ENCODE measurements around the gene EFEMP2.

The EFEMP2 gene

GRCh38 chr11:65844231-65844872, 28.2 kb downstream of the EFEMP2 start:
- H3K9ac ChIP-seq (ENCODE audit: low read length), result no peak overlapping the region
- no peaks in the 10 kb centered on the region for H3K9me3 ChIP-seq (ENCODE audit: insufficient read depth, low read length)
- H4K20me1 ChIP-seq (ENCODE audit: low read depth, low read length), result no peaks in the 10 kb centered on the region
- H3K4me2 ChIP-seq (ENCODE audit: low read depth, low read length, poor library complexity, severe bottlenecking), result no peak overlapping the region
- H3F3A ChIP-seq (ENCODE audit: insufficient read depth), result no peaks in the 10 kb centered on the region; the same call in 1 of the 2 replicates
- H3K9me2 ChIP-seq (replicated peaks; ENCODE audit: insufficient read depth, low read length), result no peaks in the 10 kb centered on the region
- no peak overlapping the region for H3K27ac ChIP-seq (ENCODE audit: low read depth, low read length)
- no peaks in the 10 kb centered on the region for H3K36me3 ChIP-seq (ENCODE audit: low read length)
- TF ChIP-seq EZH2phosphoT487 (conservative IDR thresholded peaks at IDR 0.05; ENCODE audit: low read length), result no peak
- TF ChIP-seq CTCF (IDR thresholded peaks at IDR 0.05; ENCODE audit: insufficient read depth, low read length, poor library complexity, severe bottlenecking), result no peak
- H3K4me3 ChIP-seq (ENCODE audit: insufficient read depth, low read length, poor library complexity, severe bottlenecking), result no peak overlapping the region
- no peaks in the 10 kb centered on the region for H3K79me2 ChIP-seq (ENCODE audit: insufficient read depth, low read length)
- H2AFZ ChIP-seq (ENCODE audit: low read depth, low read length, severe bottlenecking), result no peak overlapping the region
- H3K27me3 ChIP-seq (ENCODE audit: low read length), result no peaks in the 10 kb centered on the region

- TF ChIP-seq EZH2phosphoT487 (conservative IDR thresholded peaks at IDR 0.05; ENCODE audit: low read length) (no peak), CTCF (IDR thresholded peaks at IDR 0.05; ENCODE audit: insufficient read depth, low read length, poor library complexity, severe bottlenecking) (no peak)
- Histone ChIP-seq H4K20me1 (ENCODE audit: low read depth, low read length) (no peaks in the 10 kb centered on the region), H3K27me3 (ENCODE audit: low read length) (no peaks in the 10 kb centered on the region), H3K79me2 (ENCODE audit: insufficient read depth, low read length) (no peaks in the 10 kb centered on the region), H2AFZ (ENCODE audit: low read depth, low read length, severe bottlenecking) (no peak overlapping the region), H3K4me3 (ENCODE audit: insufficient read depth, low read length, poor library complexity, severe bottlenecking) (no peak overlapping the region), H3K4me2 (ENCODE audit: low read depth, low read length, poor library complexity, severe bottlenecking) (no peak overlapping the region), H3K9me3 (ENCODE audit: insufficient read depth, low read length) (no peaks in the 10 kb centered on the region), H3K27ac (ENCODE audit: low read depth, low read length) (no peak overlapping the region), H3K9ac (ENCODE audit: low read length) (no peak overlapping the region), H3K36me3 (ENCODE audit: low read length) (no peaks in the 10 kb centered on the region), H3F3A (ENCODE audit: insufficient read depth) (no peaks in the 10 kb centered on the region; the same call in 1 of the 2 replicates), H3K9me2 (replicated peaks; ENCODE audit: insufficient read depth, low read length) (no peaks in the 10 kb centered on the region)
Observed at GRCh38 chr11:65843811-65844210, 28.8 kb downstream of the EFEMP2 start.

- Histone ChIP-seq H3F3A (ENCODE audit: insufficient read depth) (peaks cover 7% of the 10 kb centered on the region; the same call in 1 of the 2 replicates), H4K20me1 (ENCODE audit: low read depth, low read length) (no peaks in the 10 kb centered on the region), H3K9me2 (replicated peaks; ENCODE audit: insufficient read depth, low read length) (no peaks in the 10 kb centered on the region), H2AFZ (ENCODE audit: low read depth, low read length, severe bottlenecking) (no peak overlapping the region), H3K9ac (ENCODE audit: low read length) (no peak overlapping the region), H3K9me3 (ENCODE audit: insufficient read depth, low read length) (no peaks in the 10 kb centered on the region), H3K79me2 (ENCODE audit: insufficient read depth, low read length) (no peaks in the 10 kb centered on the region), H3K27me3 (ENCODE audit: low read length) (no peaks in the 10 kb centered on the region), H3K27ac (ENCODE audit: low read depth, low read length) (no peak overlapping the region), H3K4me3 (ENCODE audit: insufficient read depth, low read length, poor library complexity, severe bottlenecking) (no peak overlapping the region), H3K4me2 (ENCODE audit: low read depth, low read length, poor library complexity, severe bottlenecking) (no peak overlapping the region), H3K36me3 (ENCODE audit: low read length) (no peaks in the 10 kb centered on the region)
- TF ChIP-seq CTCF (IDR thresholded peaks at IDR 0.05; ENCODE audit: insufficient read depth, low read length, poor library complexity, severe bottlenecking) (no peak), EZH2phosphoT487 (conservative IDR thresholded peaks at IDR 0.05; ENCODE audit: low read length) (no peak)
Observed at GRCh38 chr11:65842144-65842543, 30.5 kb downstream of the EFEMP2 start.
